NOMO-1 treated with dmso at 0.1 percent for 144 hours (cell line): Measurements from ENCODE around the gene IFITM5.
"Not testable (repeated sequence)": the region's sequence is repeated elsewhere in the genome, so short reads cannot be mapped to it uniquely, and the experiment has no call there.

Source experiments
- DNase-seq: peaks from one replicate; lab custom pipeline; 2025; ENCODE audit not compliant: unreplicated experiment; lab: John Stamatoyannopoulos, UW

IFITM5 gene

DNA sequence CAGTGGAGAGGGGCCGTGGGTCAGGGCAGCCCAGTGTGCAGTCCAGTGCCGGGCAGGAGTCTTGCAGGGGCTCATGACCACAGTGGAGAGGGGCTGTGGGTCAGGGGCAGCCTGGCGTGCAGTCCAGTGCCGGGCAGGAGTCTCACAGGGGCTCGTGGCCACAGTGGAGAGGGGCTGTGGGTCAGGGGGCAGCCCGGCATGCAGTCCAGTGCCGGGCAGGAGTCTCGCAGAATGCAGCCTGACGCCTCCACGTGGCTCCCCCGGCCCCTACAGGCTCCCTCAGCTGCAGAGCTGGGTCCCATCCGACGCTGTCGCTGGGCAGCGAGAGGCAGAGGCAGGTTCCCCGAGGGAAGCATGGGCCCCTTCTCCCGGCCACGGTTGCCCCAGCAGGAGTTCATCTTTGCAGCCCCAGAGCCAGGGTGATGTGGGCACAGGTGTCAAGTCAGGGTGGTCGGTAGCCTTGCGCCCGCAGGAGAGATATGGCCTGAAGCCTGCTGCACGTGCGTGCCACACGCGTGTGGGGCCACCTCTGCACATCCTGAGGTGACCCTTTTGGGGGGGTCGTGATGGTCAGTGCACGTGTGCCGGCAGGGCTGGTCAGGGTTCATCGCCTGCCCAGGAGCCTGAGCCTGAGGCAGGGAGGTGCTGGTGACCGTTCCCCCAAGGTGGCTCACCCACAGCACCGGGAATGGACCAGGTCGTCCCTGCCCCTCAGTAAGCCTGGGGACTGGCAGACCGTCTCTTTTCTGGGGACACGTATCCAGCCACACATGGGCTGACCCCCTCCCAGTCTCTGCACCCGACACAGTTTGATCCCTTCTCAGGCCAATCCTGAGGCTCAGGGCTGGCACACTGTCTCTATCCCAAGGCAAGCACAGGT, 2.9 kb downstream of the IFITM5 start:
- DNase-seq, result no peak

DNA sequence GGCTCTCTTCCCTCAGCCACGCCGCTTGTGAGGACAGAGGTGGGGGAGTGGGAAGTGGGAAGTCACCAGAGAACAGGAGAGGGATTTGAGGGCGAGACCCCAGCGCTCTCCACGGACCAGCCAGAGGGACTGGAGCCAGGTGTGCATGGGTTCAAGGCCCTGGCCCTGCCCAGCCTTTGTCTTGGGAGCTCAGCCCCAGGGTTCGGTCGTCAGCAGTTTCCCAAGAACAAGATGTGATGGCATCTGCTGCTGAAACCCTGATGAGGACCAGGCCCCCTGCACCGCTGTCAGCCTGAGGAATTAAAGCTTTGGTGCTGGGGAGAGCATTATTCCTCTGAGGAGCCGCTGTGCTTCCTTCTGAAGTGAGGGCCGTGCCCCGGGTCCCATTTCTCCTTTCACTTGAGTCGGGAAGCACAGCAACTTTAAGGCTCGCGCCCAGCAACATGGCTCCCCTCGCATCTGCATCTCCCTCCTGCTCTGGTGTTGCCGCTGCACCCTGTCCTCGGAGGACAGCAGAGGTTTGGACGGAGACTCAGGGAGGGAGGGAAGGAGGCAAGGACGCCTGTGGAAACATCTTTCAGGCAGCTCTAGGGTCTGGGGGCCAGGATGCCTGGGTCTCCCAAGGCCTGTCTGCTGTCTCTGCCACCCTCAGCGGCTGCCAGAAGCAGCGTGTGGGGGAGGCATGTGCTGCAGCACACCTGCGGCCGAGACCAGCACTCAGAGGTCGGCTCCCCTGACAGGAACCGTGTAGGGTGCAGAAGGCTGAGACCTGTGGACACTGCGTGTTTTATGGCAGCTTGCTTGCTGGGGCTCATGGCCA, 3.8 kb downstream of the IFITM5 start:
- DNase-seq, result no peak

DNA sequence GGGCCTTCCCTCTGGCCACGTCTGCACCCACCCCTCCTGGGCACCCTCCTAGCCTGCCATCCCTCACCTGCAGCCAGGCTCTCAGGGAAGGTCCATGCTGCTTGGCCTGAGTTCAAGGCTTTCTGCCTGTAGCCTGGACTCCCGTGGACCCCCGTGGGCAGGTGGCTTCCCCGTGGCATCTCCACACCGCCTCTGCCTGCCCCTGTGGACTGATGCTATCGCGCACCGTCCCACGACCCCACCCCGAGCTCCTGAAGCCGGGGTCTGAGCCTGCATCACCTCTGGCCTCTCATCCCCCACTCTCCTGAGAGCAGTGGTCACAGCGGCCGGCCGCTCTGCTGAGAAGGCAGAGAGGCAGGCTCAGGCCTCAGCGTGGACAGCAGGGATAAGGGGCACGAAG, 4.5 kb downstream of the IFITM5 start:
- no peak for DNase-seq

DNA sequence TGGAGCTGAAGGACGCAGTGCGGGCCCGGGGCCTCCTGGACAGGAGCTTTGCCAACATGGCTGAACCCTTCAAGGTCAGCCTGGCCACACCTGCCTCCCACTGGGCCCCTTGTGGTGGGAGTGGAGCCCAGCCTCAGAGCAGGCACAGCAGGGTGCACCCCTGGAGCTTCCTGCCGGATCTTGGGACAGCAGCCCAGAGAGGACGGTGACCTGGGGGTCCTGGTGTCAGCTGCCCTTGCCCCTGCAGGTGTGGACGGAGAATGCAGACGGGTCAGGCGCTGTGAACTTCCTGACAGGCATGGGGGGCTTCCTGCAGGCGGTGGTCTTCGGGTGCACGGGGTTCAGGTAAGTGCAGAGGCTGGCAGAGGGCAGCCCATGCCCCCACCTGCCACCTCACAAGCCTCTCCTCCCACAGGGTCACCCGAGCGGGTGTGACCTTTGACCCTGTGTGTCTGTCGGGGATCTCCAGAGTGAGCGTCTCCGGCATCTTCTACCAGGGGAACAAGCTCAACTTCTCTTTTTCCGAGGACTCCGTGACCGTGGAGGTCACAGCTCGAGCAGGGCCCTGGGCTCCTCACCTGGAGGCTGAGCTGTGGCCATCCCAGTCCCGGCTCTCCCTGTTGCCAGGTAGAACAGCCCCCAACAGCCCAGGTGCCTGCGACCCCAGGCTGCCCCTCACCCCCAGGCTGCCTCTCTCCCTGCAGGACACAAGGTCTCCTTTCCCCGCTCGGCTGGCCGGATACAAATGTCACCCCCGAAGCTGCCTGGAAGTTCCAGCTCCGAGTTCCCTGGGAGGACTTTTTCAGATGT, 5.3 kb downstream of the IFITM5 start:
- no peak for DNase-seq

DNA sequence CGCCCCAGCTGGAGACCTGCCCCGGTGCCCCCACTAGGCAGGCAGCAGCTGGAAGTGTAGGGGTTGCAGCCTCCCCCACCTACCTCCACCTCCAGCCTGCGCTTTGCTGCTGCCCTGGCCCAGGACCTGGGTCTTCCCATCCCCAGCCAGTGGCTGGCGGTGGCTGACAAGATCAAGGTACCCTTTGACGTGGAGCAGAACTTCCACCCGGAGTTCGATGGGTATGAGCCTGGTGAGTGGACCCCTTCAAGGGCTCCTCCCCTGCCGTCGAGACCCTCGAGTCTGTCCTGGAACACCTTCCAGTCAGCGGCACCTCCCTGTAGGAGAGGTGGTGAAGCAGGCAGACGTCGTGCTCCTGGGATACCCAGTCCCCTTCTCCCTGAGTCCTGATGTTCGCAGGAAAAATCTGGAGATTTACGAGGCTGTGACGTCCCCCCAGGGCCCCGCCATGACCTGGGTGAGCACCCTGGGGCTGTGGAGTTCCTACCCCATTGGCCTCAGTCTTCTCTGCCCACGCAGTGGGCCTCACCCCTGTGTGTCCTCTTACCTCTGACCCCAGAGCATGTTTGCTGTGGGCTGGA, 6.0 kb downstream of the IFITM5 start:
- no peak for DNase-seq

DNA sequence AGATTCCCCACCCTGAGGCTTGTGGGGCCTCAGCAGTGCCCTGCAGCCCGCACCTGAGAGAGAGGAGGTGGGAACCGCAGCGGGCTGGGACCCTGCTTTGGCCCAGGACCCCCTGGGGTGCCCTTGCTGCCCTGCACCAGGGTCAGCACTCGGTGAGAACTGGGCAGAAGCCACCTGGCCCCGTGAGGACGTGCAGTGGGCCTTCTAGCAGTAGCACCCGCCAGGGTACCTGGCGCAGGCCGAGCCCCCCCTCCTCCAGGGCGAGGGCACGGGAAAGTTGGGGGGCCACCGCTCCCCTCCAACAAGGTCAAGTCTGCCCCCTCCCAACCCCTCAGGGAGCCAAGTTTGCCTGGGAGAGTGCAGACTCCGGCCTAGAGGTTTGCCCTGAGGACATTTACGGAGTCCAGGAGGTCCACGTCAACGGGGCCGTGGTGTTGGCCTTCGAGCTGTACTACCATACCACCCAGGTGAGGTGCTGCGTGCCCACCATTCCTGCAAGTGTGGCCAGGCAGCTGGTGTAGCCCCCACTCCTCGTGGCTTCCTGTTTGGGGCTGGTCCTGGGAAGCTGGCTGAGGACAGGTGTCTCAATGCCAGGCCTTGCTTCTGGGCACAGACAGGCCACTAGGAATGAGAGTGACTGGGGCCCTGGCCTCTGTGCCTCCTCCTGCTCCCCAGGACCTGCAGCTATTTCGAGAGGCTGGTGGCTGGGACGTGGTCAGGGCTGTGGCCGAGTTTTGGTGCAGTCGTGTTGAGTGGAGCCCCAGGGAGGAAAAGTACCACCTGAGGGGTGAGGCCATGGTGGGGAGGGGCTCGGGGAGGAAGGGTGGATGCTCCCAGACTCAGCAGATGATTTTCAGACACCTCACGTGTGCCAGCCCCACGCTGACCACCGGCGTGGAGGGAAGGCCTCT, 6.9 kb downstream of the IFITM5 start:
- no peak for DNase-seq

DNA sequence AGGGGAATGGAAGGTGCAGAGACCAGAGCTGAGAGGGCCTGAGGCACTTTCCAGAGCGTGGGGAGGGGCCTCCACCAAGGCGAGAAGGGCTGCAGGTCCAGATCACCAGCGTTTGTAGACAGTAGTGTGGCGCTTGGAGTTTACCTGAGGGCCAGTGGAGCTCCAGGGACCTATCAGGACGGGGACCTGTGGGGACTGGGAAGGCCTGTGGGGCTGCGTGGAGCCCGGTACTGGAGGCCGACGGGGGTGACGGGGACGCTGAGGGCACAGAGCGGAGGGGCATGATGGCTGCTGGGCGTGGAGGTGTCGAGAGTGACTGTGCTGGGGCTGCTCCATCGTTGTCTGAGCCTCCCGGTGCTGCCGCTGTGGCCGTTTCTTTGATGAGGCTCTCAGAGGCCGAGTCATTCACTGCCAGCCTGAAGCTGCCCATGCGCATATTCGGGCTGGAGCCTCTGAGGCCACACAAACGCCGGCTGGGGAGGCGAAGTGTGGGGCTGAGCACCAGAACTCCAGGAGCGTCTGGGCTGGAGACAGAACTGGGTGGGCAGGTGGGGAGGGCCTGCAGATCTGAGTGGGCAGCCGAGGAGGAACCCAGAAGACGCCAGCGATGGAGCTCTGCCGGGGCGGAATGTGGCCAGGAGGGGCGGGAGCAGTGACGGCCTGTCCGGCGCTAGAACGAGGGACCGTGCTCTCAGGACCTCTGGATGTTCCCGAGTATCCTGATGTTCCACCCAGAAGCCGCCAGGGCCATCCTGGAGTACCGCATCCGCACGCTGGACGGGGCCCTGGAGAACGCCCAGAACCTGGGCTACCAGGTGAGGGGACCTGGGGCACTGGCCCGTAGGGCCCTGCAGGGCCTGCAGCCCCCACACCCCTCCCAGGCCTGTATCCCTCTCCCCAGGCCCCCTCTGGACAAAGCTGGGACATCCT, 7.8 kb downstream of the IFITM5 start:
- no peak for DNase-seq

DNA sequence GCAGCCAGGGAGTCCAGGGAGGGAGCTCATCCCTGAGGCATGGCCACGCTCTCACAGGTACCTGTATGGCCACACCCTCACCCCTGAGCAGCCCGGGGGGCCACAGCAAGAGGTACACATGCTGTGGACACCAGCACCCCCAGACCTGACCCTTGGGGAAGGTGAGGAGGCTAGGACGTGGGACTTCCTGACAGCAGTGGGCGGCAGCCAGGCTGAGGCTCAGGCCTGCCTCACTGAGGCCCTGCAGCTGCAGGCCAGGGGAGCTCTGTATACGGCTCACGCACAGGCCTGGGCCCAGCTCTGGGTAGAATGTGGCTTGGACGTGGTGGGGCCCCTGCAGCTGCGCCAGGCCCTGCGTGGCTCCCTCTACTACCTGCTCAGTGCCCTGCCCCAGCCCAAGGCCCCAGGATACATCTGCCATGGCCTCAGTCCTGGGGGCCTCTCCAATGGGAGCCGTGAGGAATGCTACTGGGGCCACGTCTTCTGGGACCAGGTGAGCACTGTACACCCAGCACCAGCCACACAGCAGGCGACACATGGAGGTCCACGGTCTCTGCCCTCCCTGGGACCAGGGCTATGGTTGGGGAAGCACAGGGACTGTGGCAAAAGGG, 8.6 kb downstream of the IFITM5 start:
- no peak for DNase-seq

DNA sequence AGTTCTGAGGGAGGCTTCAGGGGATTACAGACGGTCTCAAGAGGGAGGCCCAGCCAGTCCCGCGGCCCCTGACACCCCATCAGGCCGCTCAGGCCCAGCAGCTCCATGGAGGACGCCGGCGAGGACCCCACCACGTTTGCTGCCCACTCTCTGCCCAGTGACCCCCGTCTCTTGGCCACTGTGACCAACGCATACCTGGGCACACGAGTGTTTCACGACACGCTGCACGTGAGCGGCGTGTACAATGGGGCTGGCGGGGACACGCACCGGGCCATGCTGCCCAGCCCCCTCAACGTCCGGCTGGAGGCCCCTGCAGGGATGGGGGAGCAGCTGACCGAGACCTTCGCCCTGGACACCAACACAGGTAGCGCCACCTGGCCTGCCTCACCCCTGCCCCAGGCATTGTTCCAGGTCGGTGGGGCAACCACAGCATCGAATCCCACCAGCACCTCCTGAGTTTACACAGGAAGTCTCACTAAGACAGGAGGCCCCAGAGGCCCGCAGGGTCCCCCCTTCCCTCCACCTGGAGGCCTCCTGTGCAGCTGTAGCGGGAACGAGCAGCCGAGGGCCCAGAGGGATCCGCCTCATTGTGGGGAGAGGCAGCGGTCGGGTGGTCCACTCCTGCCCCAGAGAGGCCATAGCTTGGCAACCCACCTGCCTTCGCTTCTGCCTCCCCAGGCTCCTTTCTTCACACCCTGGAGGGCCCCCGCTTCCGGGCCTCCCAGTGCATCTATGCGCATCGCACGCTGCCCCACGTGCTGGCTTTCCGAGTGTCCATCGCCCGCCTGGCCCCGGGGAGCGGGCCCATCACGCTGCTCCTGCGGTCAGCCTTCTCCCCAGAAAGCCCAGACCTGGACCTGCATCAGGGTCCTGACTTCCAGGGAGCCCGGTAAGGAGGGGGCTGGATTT, 9.4 kb downstream of the IFITM5 start:
- no peak for DNase-seq

DNA sequence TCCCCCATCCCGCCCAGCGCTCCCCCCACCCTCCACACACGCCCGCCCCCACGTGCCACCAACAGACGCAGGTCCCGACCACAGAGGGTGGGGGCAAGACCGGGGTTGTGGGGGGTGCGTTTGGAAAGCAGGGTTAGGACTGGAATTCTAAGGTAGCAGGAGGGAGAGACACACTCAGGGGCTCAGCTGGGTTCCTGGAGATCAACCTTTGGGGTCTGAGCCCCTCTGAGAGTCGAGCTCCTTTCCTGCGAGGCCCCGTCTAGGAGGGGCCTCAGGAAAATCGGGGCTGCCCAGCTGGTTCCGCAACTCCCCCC, 10.0 kb downstream of the IFITM5 start:
- no peak for DNase-seq

DNA sequence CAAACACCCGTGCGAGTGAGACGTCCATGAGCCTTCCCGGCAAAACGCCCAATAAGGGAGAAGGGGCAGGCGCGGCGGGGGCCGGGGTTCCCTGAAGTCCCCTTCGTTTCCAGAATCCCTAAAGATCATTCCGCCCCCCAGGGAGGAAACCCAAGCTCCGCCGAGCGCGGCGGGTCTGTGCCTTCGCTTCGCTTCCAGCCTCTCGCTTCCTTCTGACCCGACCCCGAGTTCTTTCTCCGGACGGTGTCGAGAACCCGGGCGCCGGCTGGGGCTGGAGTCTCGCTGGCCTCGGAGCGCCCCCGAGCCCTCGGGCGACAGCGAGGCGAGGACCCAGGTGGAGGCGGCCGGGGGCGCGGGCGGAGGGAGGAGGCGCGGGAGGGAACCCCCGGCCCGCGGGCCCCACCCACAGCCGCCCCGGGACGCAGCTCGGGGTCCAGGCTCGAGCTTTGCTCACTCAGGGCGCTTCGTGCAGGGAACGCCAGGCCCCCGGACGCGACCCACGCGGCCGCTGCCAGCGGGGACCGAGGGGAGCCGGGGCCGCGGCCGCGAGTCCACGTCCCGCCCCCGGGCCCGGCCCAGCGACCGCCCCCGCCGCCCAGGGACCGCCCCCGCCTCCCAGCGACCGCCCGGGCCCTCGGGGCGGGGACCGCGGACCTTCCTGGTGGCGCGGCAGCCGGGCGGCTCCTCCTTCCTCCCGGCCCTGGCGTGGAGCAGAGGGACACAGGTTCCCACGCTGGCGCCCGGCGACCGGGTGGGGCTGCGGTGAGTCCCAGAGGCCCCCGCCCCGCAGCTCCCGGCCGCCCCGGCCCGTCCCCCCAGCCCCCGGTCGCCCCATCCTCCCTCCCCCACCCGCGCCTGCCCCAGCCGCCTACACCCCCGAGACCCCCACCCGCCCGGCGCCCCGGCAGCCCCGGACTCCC, 10.6 kb downstream of the IFITM5 start, which contains the start of gene PGGHG:
TSS of gene PGGHG (plus strand) at position 649 of the 920 bp plus-strand sequence. CDS start 691 bp downstream, outside the sequence.
- no peak for DNase-seq

DNA sequence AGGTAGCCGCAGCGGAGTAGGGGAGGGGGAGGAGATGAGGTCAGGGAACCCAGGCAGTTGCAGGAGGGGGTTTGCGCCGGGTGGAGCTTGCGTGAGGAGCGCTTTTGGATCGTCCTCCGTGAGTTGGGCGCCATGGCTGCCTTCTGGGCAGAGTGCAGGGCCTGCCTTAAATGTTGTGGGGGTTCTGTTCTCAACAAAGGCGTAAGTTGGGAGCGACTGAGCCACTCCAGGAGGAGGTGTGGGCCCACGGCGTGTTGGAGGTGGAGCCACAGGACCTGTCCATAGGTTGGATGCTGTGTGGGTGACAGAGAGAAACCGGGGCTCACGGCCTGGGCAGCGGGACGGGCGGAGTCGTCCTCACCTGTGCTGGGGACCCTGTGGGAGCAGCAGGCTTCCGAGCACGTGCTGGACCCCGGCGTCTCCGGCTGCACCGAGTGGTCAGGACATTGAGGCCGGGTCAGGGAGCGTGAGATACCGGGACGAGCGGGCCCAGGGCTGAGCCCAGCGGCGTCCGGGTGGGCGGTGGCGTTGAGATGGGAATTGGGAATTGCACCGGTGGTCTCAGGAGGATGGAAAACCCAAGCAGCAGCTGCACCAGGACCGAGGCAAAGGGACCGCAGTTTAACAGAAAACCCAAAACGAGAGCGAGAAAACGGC, 11.4 kb downstream of the IFITM5 start:
- no peak for DNase-seq

DNA sequence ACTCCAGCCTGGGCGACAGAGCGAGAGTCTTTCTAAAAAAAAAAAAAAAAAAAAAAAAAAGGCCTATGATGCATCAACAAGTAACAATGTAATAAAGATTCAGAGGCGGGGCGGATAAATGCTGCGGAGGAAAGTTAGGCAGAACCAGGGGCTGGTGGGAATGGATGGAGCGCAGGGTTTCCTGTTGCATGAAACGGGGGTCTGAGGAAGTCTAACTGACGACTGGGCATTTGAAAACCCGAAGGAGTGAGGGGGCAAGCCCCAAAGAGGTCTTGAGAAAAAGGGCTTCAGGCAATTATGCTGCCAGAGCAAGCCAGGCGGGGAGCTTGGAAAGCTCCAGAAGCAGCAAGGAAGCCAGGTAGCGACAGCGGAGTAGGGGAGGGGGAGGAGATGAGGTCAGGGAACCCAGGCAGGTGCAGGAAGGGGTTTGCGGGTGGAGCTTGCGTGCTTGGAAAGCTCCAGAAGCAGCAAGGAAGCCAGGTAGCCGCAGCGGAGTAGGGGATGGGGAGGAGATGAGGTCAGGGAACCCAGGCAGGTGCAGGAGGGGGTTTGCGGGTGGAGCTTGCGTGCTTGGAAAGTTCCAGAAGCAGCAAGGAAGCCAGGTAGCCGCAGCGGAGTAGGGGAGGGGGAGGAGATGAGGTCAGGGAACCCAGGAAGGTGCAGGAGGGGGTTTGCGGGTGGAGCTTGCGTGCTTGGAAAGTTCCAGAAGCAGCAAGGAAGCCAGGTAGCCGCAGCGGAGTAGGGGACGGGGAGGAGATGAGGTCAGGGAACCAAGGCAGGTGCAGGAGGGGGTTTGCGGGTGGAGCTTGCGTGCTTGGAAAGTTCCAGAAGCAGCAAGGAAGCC, 12.1 kb downstream of the IFITM5 start:
- not testable (repeated sequence) for DNase-seq

DNA sequence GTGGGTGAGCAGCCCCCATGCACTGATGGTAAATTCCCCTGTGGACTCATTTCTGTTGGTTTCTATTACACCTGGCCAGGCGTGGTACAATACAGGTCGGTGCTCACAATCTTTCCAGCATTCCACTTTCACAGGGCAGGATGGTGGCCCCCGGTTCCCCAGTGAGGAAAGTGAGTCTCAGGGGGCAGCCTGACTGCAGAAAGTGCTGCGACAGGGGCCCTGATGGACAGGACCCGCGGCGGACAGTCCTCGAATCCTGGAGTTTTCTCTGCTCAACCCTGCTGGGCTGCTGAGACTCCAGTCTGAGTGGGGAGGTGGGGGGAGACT, 13.5 kb downstream of the IFITM5 start:
- DNase-seq, result no peak
